ENCODE data around the gene ANKRD12.

The ANKRD12 gene

DNA sequence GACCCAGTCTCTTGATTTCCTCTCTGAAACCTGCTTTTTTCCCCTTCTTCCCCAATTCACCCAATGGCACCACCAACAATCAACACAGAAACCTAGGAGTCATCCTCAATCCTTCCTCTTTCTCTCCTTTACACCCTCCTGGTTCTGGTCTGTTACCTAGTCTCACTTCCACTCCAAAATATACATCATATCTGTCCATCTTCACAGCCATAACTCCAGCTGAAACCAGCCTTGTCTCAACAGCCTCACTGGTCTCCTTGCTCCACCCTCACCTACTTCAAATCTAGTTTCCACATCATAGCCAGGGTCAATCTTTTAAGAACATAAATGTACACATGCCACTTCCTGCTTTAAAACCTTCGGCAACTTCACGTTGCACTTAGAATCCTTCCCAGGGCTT is 186.2 kb downstream of the ANKRD12 start:
- H3K27ac ChIP-seq (ENCODE audit: low read depth, low read length, severe bottlenecking), result no peak overlapping the region
- 92 to 94% methylated on average over 2 of the region's 2 CpGs for WGBS, 2 experiments (ENCODE audit: insufficient coverage in 2 of 2)
- no peaks in the 10 kb centered on the region for H3K9me3 ChIP-seq (ENCODE audit: control insufficient read depth, low read length)
- H3K4me3 ChIP-seq (ENCODE audit: extremely low read depth, insufficient read depth, low read length, poor library complexity, severe bottlenecking), result no peak overlapping the region
- no peaks in the 10 kb centered on the region for H3K4me1 ChIP-seq (ENCODE audit: control insufficient read depth, insufficient read depth, low read length, poor library complexity, severe bottlenecking)
- no peaks in the 10 kb centered on the region for H3K36me3 ChIP-seq (ENCODE audit: control insufficient read depth, insufficient read depth, low read length)

- no CpG with 5 or more reads among the region's 3 CpGs for WGBS, 2 experiments (ENCODE audit: insufficient coverage in 2 of 2)
- no peak overlapping the region for H3K4me3 ChIP-seq (ENCODE audit: extremely low read depth, insufficient read depth, low read length, poor library complexity, severe bottlenecking)
- H3K36me3 ChIP-seq (ENCODE audit: control insufficient read depth, insufficient read depth, low read length), result no peaks in the 10 kb centered on the region
- no peaks in the 10 kb centered on the region for H3K4me1 ChIP-seq (ENCODE audit: control insufficient read depth, insufficient read depth, low read length, poor library complexity, severe bottlenecking)
- H3K27ac ChIP-seq (ENCODE audit: low read depth, low read length, severe bottlenecking), result no peak overlapping the region
- H3K9me3 ChIP-seq (ENCODE audit: control insufficient read depth, low read length), result no peaks in the 10 kb centered on the region
These were observed 187.3 kb downstream of the ANKRD12 start for GRCh38 chr18:9323750-9324445.

GRCh38 chr18:9325716-9326115 is 189.1 kb downstream of the ANKRD12 start:
- 80% methylated on average over 2 of the region's 2 CpGs; no CpG with 5 or more reads in 1 of the 2 experiments for WGBS, 2 experiments (ENCODE audit: insufficient coverage in 2 of 2)
- H3K4me1 ChIP-seq (ENCODE audit: control insufficient read depth, insufficient read depth, low read length, poor library complexity, severe bottlenecking), result no peaks in the 10 kb centered on the region
- no peaks in the 10 kb centered on the region for H3K9me3 ChIP-seq (ENCODE audit: control insufficient read depth, low read length)
- H3K36me3 ChIP-seq (ENCODE audit: control insufficient read depth, insufficient read depth, low read length), result no peaks in the 10 kb centered on the region
- H3K27ac ChIP-seq (ENCODE audit: low read depth, low read length, severe bottlenecking), result no peak overlapping the region
- H3K4me3 ChIP-seq (ENCODE audit: extremely low read depth, insufficient read depth, low read length, poor library complexity, severe bottlenecking), result no peak overlapping the region

- H3K36me3 ChIP-seq (ENCODE audit: control insufficient read depth, insufficient read depth, low read length), result no peaks in the 10 kb centered on the region
- no peak overlapping the region for H3K4me3 ChIP-seq (ENCODE audit: extremely low read depth, insufficient read depth, low read length, poor library complexity, severe bottlenecking)
- WGBS, 2 experiments (ENCODE audit: insufficient coverage in 2 of 2), result 100% methylated on average over 1 of the region's 2 CpGs
- H3K27ac ChIP-seq (ENCODE audit: low read depth, low read length, severe bottlenecking), result no peak overlapping the region
- no peaks in the 10 kb centered on the region for H3K4me1 ChIP-seq (ENCODE audit: control insufficient read depth, insufficient read depth, low read length, poor library complexity, severe bottlenecking)
- no peaks in the 10 kb centered on the region for H3K9me3 ChIP-seq (ENCODE audit: control insufficient read depth, low read length)
These were observed 192.2 kb downstream of the ANKRD12 start for GRCh38 chr18:9328776-9329175.

DNA sequence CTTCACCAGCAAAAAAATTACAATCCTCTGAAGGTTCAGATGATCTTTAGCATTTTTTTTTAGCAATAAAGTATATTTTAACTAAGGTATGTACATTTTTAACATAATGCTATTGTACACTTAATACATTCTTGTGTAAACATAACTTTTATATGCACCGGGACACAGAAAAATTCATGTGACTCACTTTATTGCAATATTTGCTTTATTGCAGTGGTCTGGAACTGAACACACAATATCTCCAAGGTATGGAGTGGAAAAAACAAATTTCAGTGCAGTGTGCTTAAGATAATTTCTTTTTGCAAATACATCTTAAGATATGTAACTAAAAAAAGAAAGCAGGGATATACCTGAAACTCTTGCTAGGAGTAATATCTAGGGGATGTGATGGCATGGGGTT is 192.9 kb downstream of the ANKRD12 start:
- Histone ChIP-seq H3K4me1 (ENCODE audit: control insufficient read depth, insufficient read depth, low read length, poor library complexity, severe bottlenecking) (no peaks in the 10 kb centered on the region), H3K36me3 (ENCODE audit: control insufficient read depth, insufficient read depth, low read length) (no peaks in the 10 kb centered on the region), H3K27ac (ENCODE audit: low read depth, low read length, severe bottlenecking) (no peak overlapping the region), H3K9me3 (ENCODE audit: control insufficient read depth, low read length) (no peaks in the 10 kb centered on the region), H3K4me3 (ENCODE audit: extremely low read depth, insufficient read depth, low read length, poor library complexity, severe bottlenecking) (no peak overlapping the region)
- no CpG with 5 or more reads among the region's 1 CpG for WGBS, 2 experiments (ENCODE audit: insufficient coverage in 2 of 2)

- Histone ChIP-seq H3K4me3 (ENCODE audit: extremely low read depth, insufficient read depth, low read length, poor library complexity, severe bottlenecking) (no peak overlapping the region), H3K27ac (ENCODE audit: low read depth, low read length, severe bottlenecking) (no peak overlapping the region), H3K4me1 (ENCODE audit: control insufficient read depth, insufficient read depth, low read length, poor library complexity, severe bottlenecking) (no peaks in the 10 kb centered on the region), H3K36me3 (ENCODE audit: control insufficient read depth, insufficient read depth, low read length) (no peaks in the 10 kb centered on the region), H3K9me3 (ENCODE audit: control insufficient read depth, low read length) (no peaks in the 10 kb centered on the region)
- WGBS, 2 experiments (ENCODE audit: insufficient coverage in 2 of 2), result no CpG with 5 or more reads among the region's 3 CpGs
These were observed 193.8 kb downstream of the ANKRD12 start for GRCh38 chr18:9330419-9330818.

DNA sequence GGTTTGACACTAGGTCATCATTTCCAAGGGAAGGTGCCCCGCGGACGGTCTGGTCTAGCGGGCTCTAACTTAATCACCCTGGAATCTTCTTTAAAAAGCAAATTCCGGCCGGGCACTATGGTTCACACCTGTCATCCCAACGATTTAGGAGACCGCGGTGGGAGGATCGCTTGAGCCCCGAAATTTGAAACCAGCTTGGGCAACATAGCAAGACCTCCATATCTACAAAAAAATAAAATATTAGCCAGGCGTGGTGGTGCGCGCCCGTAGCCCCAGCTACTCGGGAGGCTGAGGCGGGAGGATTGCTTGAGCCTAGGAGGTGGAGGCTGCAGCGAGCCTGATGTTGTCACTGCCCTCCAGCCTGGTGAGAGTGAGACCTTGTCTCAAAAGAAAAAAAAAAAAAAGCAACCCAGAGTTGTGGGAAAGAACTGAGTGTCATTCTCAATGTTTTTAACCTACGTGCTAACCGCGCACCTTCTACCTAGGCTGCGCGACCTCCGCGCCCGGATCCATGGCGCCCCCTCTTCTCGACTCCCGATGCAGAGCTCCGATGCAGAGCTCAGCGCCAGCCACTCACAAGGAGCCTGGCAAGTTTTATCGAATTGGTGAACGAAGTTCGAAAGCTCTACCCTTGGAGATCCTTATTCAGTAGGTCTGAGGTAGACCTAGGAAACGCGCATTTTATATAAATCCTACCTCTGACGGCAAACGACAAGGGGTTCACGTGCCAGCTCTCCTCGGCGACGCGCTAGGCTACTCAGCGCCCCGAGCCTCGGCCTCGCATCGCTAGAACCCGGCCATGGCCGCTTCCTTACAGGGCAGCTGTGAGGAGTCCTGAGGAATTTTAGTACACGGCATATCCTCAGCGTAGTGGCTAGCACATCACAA is 197.1 kb downstream of the ANKRD12 start:
- peak overlapping the region; percentile 58 for H3K27ac ChIP-seq (ENCODE audit: low read depth, low read length, severe bottlenecking)
- no peaks in the 10 kb centered on the region for H3K9me3 ChIP-seq (ENCODE audit: control insufficient read depth, low read length)
- 28 to 36% methylated on average over 44 to 46 of the region's 52 CpGs for WGBS, 2 experiments (ENCODE audit: insufficient coverage in 2 of 2)
- peaks cover 11% of the 10 kb centered on the region for H3K36me3 ChIP-seq (ENCODE audit: control insufficient read depth, insufficient read depth, low read length)
- H3K4me3 ChIP-seq (ENCODE audit: extremely low read depth, insufficient read depth, low read length, poor library complexity, severe bottlenecking), result peak overlapping the region; percentile 73
- H3K4me1 ChIP-seq (ENCODE audit: control insufficient read depth, insufficient read depth, low read length, poor library complexity, severe bottlenecking), result peaks cover 7% of the 10 kb centered on the region

- Histone ChIP-seq H3K36me3 (ENCODE audit: control insufficient read depth, insufficient read depth, low read length) (peaks cover 18% of the 10 kb centered on the region), H3K4me3 (ENCODE audit: extremely low read depth, insufficient read depth, low read length, poor library complexity, severe bottlenecking) (peak within 1 kb of the TSS; percentile 73), H3K9me3 (ENCODE audit: control insufficient read depth, low read length) (no peaks in the 10 kb centered on the region), H3K4me1 (ENCODE audit: control insufficient read depth, insufficient read depth, low read length, poor library complexity, severe bottlenecking) (peaks cover 7% of the 10 kb centered on the region), H3K27ac (ENCODE audit: low read depth, low read length, severe bottlenecking) (peak within 1 kb of the TSS; percentile 60)
- WGBS, 2 experiments (ENCODE audit: insufficient coverage in 2 of 2), result 0 to 1% methylated on average over 27 to 39 of the region's 67 CpGs
These were observed 197.9 kb downstream of the ANKRD12 start, which contains the start of gene TWSG1 for GRCh38 chr18:9334329-9334972. TWSG1 (plus strand) TSS chr18:9334773; CDS start chr18:9337230, 2,457 bp downstream.

- Histone ChIP-seq H3K4me1 (ENCODE audit: control insufficient read depth, insufficient read depth, low read length, poor library complexity, severe bottlenecking) (peaks cover 7% of the 10 kb centered on the region), H3K9me3 (ENCODE audit: control insufficient read depth, low read length) (no peaks in the 10 kb centered on the region), H3K27ac (ENCODE audit: low read depth, low read length, severe bottlenecking) (peak overlapping the region; percentile 60), H3K4me3 (ENCODE audit: extremely low read depth, insufficient read depth, low read length, poor library complexity, severe bottlenecking) (peak overlapping the region; percentile 73), H3K36me3 (ENCODE audit: control insufficient read depth, insufficient read depth, low read length) (peaks cover 24% of the 10 kb centered on the region)
- WGBS, 2 experiments (ENCODE audit: insufficient coverage in 2 of 2), result 3 to 5% methylated on average over 40 to 43 of the region's 55 CpGs
These were observed 198.6 kb downstream of the ANKRD12 start for GRCh38 chr18:9334973-9335696.
